ENCODE results near the gene GBP5.

The GBP5 gene

GRCh38 chr1:89298461-89298860 is 25.8 kb upstream of the GBP5 start:
- no peaks in the 10 kb centered on the region for H3K36me3 ChIP-seq (ENCODE audit: control insufficient read depth, insufficient read depth, low read length)
- DNase-seq (ENCODE audit: extremely low read depth, insufficient read length), result no peak
- TF ChIP-seq, protein P1, sequence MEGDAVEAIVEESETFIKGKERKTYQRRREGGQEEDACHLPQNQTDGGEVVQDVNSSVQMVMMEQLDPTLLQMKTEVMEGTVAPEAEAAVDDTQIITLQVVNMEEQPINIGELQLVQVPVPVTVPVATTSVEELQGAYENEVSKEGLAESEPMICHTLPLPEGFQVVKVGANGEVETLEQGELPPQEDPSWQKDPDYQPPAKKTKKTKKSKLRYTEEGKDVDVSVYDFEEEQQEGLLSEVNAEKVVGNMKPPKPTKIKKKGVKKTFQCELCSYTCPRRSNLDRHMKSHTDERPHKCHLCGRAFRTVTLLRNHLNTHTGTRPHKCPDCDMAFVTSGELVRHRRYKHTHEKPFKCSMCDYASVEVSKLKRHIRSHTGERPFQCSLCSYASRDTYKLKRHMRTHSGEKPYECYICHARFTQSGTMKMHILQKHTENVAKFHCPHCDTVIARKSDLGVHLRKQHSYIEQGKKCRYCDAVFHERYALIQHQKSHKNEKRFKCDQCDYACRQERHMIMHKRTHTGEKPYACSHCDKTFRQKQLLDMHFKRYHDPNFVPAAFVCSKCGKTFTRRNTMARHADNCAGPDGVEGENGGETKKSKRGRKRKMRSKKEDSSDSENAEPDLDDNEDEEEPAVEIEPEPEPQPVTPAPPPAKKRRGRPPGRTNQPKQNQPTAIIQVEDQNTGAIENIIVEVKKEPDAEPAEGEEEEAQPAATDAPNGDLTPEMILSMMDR (IDR thresholded peaks at IDR 0.05; ENCODE audit: insufficient read depth, low read length, poor library complexity, severe bottlenecking), result no peak
- H3K4me3 ChIP-seq (replicated peaks; ENCODE audit: low read depth, low read length), result no peak overlapping the region
- H3K27me3 ChIP-seq (replicated peaks; ENCODE audit: control insufficient read depth, insufficient read depth, low read length), result no peaks in the 10 kb centered on the region

DNA sequence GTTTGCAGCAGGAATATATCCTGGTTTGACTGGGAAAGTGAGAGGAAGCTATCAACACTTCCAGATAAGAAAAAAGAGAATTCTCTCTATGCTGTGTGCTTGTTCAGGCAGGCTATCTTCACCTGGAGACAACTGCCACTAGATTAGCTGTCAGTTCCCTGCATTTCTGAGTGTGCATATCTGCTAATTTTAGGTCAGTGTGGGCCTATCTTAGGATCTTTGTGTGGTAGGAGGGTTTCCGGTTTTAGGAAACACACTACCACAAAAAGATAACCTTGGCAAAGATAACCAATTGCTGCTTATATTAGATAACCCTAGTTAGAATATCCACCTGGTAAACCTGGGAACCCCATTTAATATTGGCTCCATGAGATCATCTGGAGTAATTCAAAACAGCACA is 22.5 kb upstream of the GBP5 start:
- TF ChIP-seq, protein P1 (IDR thresholded peaks at IDR 0.05; ENCODE audit: insufficient read depth, low read length, poor library complexity, severe bottlenecking), result no peak
- DNase-seq (ENCODE audit: extremely low read depth, insufficient read length), result no peak
- no peaks in the 10 kb centered on the region for H3K36me3 ChIP-seq (ENCODE audit: control insufficient read depth, insufficient read depth, low read length)
- no peak overlapping the region for H3K4me3 ChIP-seq (replicated peaks; ENCODE audit: low read depth, low read length)
- H3K27me3 ChIP-seq (replicated peaks; ENCODE audit: control insufficient read depth, insufficient read depth, low read length), result no peaks in the 10 kb centered on the region

DNA sequence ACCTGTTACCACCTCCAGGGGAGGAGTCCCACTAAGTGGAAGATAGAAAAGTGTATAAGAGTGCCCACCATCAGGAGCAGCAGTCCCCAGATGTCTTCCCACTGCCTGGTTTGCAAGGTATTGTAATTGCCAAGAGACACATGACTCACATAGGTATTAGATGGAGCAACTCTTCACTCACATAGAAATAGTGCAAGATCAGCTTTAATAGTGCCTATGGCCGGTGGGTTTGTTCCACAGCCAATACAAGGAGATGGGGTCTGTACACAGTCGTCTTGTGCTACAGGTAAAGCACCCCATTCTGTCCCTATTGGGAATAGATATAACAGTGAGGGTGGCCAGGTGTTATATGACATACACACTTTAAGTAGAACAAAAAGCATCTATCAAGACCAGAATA is 18.6 kb upstream of the GBP5 start:
- TF ChIP-seq, protein P1 (IDR thresholded peaks at IDR 0.05; ENCODE audit: insufficient read depth, low read length, poor library complexity, severe bottlenecking), result no peak
- no peaks in the 10 kb centered on the region for H3K27me3 ChIP-seq (replicated peaks; ENCODE audit: control insufficient read depth, insufficient read depth, low read length)
- H3K36me3 ChIP-seq (ENCODE audit: control insufficient read depth, insufficient read depth, low read length), result no peaks in the 10 kb centered on the region
- no peak for DNase-seq (ENCODE audit: extremely low read depth, insufficient read length)
- H3K4me3 ChIP-seq (replicated peaks; ENCODE audit: low read depth, low read length), result no peak overlapping the region

- Histone ChIP-seq H3K36me3 (ENCODE audit: control insufficient read depth, insufficient read depth, low read length) (no peaks in the 10 kb centered on the region), H3K27me3 (replicated peaks; ENCODE audit: control insufficient read depth, insufficient read depth, low read length) (no peaks in the 10 kb centered on the region), H3K4me3 (replicated peaks; ENCODE audit: low read depth, low read length) (no peak overlapping the region)
- TF ChIP-seq, protein P1 (IDR thresholded peaks at IDR 0.05; ENCODE audit: insufficient read depth, low read length, poor library complexity, severe bottlenecking), result no peak
- DNase-seq (ENCODE audit: extremely low read depth, insufficient read length), result no peak
Measured at GRCh38 chr1:89288051-89288340, 15.3 kb upstream of the GBP5 start.

DNA sequence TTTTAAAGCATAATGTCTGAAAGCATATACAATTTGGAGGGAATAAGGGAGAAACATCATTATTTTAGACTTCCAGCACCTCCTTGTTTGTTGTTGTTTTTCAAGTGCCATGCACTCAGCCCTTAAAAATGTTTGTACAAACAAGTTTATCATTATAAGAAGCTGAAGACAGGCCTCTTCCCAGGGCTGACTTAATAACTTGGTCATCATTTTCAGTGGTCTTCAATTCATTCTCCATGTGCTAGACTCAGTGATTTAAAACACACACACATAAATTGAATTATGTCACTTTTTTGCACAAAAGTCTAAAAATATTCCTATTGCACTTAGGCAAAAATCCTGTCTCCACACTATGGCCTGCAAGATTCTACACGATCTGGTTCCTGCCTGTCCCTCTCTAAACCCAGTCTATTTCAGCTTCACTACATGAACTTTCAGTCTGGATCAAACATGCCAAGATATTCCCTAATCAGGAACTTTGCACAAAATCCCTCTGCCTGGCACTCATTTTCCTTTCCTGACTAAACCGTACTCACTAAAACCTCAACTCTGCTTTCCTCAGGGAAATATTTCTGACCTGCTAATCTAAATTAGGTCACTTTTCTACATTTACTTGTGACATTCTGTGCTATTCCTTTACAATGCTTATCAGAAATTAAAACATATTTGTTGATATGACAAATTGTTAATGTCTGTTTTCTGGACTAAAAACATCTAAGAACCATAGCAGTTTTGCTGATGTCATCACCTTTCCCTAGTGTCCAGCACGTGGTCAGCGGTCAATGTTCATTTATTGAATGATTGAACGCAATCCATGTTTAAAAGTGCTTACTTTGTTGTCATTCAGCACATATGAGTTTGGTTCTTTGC is 14.8 kb upstream of the GBP5 start:
- no peak overlapping the region for H3K4me3 ChIP-seq (replicated peaks; ENCODE audit: low read depth, low read length)
- H3K36me3 ChIP-seq (ENCODE audit: control insufficient read depth, insufficient read depth, low read length), result no peaks in the 10 kb centered on the region
- TF ChIP-seq, protein P1 (IDR thresholded peaks at IDR 0.05; ENCODE audit: insufficient read depth, low read length, poor library complexity, severe bottlenecking), result no peak
- DNase-seq (ENCODE audit: extremely low read depth, insufficient read length), result peak; percentile 10
- H3K27me3 ChIP-seq (replicated peaks; ENCODE audit: control insufficient read depth, insufficient read depth, low read length), result no peaks in the 10 kb centered on the region
